Smooth muscle cell (in vitro differentiated cells): ENCODE data around the gene PRKN. TPM values are rescaled to one million over a fixed set of nuclear protein-coding genes. Genes with fewer than 3 reads are reported as not detected.

ENCODE experiments used
- DNase-seq: peaks from one replicate; lab custom pipeline; 2025; ENCODE audit not compliant: unreplicated experiment; lab: John Stamatoyannopoulos, UW
- H2AFZ ChIP-seq: fragments of 200-600 bp; sonication (generic); 2 replicates; pipeline ENCODE4 v1.6.0; 2016; ENCODE audit warnings: antibody characterized with exemption, low read depth, mild to moderate bottlenecking
- H3F3A ChIP-seq: fragments of 200-600 bp; sonication (generic); 2 replicates; pipeline ENCODE4 v1.6.0; 2017; ENCODE audit warnings: antibody characterized with exemption, low read depth
- H3K27ac ChIP-seq: fragments of 200-600 bp; sonication (generic); 2 replicates; pipeline ENCODE4 v1.5.1; 2016; ENCODE audit warnings: low read depth, mild to moderate bottlenecking
- H3K27me3 ChIP-seq: fragments of 200-600 bp; sonication (generic); 2 replicates; pipeline ENCODE4 v1.6.1; 2016; ENCODE audit warnings: low read depth, mild to moderate bottlenecking
- H3K36me3 ChIP-seq: fragments of 200-600 bp; sonication (generic); 2 replicates; pipeline ENCODE4 v1.5.1; 2016; ENCODE audit warnings: low read depth
- H3K4me1 ChIP-seq: fragments of 200-600 bp; sonication (generic); 2 replicates; pipeline ENCODE4 v1.5.1; 2016; ENCODE audit warnings: low read depth
- H3K4me2 ChIP-seq: fragments of 200-600 bp; sonication (generic); 2 replicates; pipeline ENCODE4 v1.6.0; 2016; ENCODE audit warnings: mild to moderate bottlenecking
- H3K4me3 ChIP-seq: fragments of 200-600 bp; sonication (generic); 2 replicates; pipeline ENCODE4 v1.5.1; 2016; ENCODE audit warnings: mild to moderate bottlenecking
- H3K79me2 ChIP-seq: fragments of 200-600 bp; sonication (generic); 2 replicates; pipeline ENCODE4 v1.6.0; 2016; ENCODE audit warnings: low read depth, mild to moderate bottlenecking
- H3K9ac ChIP-seq: fragments of 200-600 bp; sonication (generic); 2 replicates; pipeline ENCODE4 v1.6.0; 2016; ENCODE audit warnings: low read depth
- H3K9me3 ChIP-seq: fragments of 200-600 bp; sonication (generic); replicated peaks from 2 replicates; pipeline ENCODE4 v1.5.1; 2016; ENCODE audit warnings: low read depth
- H4K20me1 ChIP-seq: fragments of 200-600 bp; sonication (generic); 2 replicates; pipeline ENCODE4 v1.6.0; 2016; ENCODE audit warnings: low read depth
- CTCF ChIP-seq: fragments of 200-600 bp; sonication (generic); IDR thresholded peaks from 2 replicates; pipeline ENCODE4 v1.5.1; 2017; ENCODE audit warnings: borderline replicate concordance, mild to moderate bottlenecking, antibody characterized with exemption; ENCODE audit not compliant: insufficient read depth, poor library complexity, severe bottlenecking
- WGBS: methylation state at CpG from one replicate; pipeline ENCODE4 v1.1.7; 2016; ENCODE audit warnings: low lambda C conversion rate; 5-methylcytosine and 5-hydroxymethylcytosine counted together
- polyA plus RNA-seq: library from polyadenylated mRNA; unstranded; fragments of >200 nt; fragmentation: Nextera tagmentation; extraction: Ambion mirVana; gene quantifications from 2 replicates; pipeline ENCODE4 v1.2.1, GENCODE V29; 2016
- total RNA-seq: library from RNA; depleted of rRNA; stranded (reverse); fragments of >200 nt; gene quantifications from 2 replicates; pipeline ENCODE4 v1.2.3, GENCODE V29; 2014

Gene PRKN
- total and polyA plus RNA-seq, 2 experiments from 2014 or later: 0.81 to 5.1 TPM

GRCh38 chr6:162100096-162100495 is 627.5 kb downstream of the PRKN start:
- H3K79me2 ChIP-seq: no peaks in the 10 kb centered on the region
- H3K4me1 ChIP-seq: no peaks in the 10 kb centered on the region
- no peaks in the 10 kb centered on the region for H3K27me3 ChIP-seq
- no peaks in the 10 kb centered on the region for H3F3A ChIP-seq
- no peak for DNase-seq
- no peaks in the 10 kb centered on the region for H3K36me3 ChIP-seq
- TF ChIP-seq CTCF: no peak
- peak overlapping the region; percentile 18 for H3K4me2 ChIP-seq
- H3K4me3 ChIP-seq: no peak overlapping the region
- peak overlapping the region; percentile 7 for H2AFZ ChIP-seq
- H3K9ac ChIP-seq: peak overlapping the region; percentile 59
- no peaks in the 10 kb centered on the region for H3K9me3 ChIP-seq
- 88% methylated on average over 5 of the region's 5 CpGs for WGBS
- no peaks in the 10 kb centered on the region for H4K20me1 ChIP-seq
- peak overlapping the region; percentile 67 for H3K27ac ChIP-seq

- Histone ChIP-seq H3K36me3 (no peaks in the 10 kb centered on the region), H3K27ac (peak overlapping the region; percentile 67), H3K79me2 (no peaks in the 10 kb centered on the region), H2AFZ (peak overlapping the region; percentile 7), H3K9ac (peak overlapping the region; percentile 59), H4K20me1 (no peaks in the 10 kb centered on the region), H3F3A (no peaks in the 10 kb centered on the region), H3K27me3 (no peaks in the 10 kb centered on the region), H3K4me2 (peak overlapping the region; percentile 18), H3K4me3 (no peak overlapping the region), H3K9me3 (no peaks in the 10 kb centered on the region), H3K4me1 (no peaks in the 10 kb centered on the region)
- no peak for TF ChIP-seq CTCF
- 58% methylated on average over 5 of the region's 5 CpGs for WGBS
- DNase-seq: no peak
Observed at GRCh38 chr6:162099685-162100084, 627.9 kb downstream of the PRKN start.

DNA sequence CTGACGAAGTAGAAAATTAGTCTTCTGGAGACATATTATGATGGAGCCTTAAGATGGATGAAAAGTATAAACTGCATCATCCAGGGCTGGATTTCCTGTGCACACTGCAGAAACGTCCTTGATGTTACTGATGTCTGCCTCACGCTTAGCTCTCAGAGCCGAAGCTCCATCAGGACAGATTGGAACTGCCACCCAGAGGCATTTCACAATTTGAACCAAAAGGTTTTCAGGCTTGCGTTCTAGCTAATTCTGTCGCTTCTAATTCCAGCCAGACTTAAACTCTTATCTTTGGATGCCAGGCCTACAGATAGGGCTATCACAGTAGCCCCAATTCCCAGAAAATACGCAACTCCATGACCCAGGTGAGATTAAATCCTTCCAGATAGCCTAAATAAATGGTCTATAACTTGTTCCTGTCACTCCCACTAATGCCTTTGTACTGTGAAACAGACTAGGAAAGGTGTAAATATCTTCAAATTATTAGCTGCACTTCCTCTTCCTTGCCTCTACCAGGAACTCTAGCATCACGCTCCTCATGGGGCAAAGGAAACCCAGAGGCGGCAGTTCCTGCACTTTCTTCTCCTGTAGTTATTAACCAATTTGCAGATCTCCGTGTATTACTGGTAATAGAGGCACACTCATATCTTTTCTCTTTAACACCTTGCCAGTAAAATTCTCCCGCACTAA is 634.6 kb downstream of the PRKN start:
- Histone ChIP-seq H2AFZ (no peak overlapping the region), H3K36me3 (no peaks in the 10 kb centered on the region), H3K27me3 (no peaks in the 10 kb centered on the region), H3K79me2 (no peaks in the 10 kb centered on the region), H3K4me3 (no peak overlapping the region), H3K27ac (no peak overlapping the region), H3F3A (no peaks in the 10 kb centered on the region), H3K9me3 (no peaks in the 10 kb centered on the region), H4K20me1 (no peaks in the 10 kb centered on the region), H3K4me2 (no peak overlapping the region), H3K9ac (no peak overlapping the region), H3K4me1 (no peaks in the 10 kb centered on the region)
- WGBS: 85% methylated on average over 11 of the region's 11 CpGs
- no peak for DNase-seq
- no peak for TF ChIP-seq CTCF

- Histone ChIP-seq H3K4me3 (no peak overlapping the region), H3K4me2 (peak overlapping the region; percentile 56), H3F3A (no peaks in the 10 kb centered on the region), H2AFZ (no peak overlapping the region), H3K9me3 (no peaks in the 10 kb centered on the region), H3K27ac (peak overlapping the region; percentile 72), H4K20me1 (no peaks in the 10 kb centered on the region), H3K27me3 (no peaks in the 10 kb centered on the region), H3K79me2 (no peaks in the 10 kb centered on the region), H3K36me3 (no peaks in the 10 kb centered on the region), H3K9ac (no peak overlapping the region), H3K4me1 (no peaks in the 10 kb centered on the region)
- no peak for DNase-seq
- TF ChIP-seq CTCF: no peak
- WGBS: 15% methylated on average over 2 of the region's 2 CpGs
Observed at GRCh38 chr6:162090734-162091133, 636.8 kb downstream of the PRKN start.
